Pons (tissue), 1 donor: ENCODE data around the gene TRIP10.

Experiments
- DNase-seq: peaks from one replicate; pipeline ENCODE4 v3.0.0-alpha.2; 2016; ENCODE audit warnings: low spot score

Gene TRIP10

GRCh38 chr19:6728346-6728745 lies 11.1 kb upstream of the TRIP10 start:
- peak; percentile 68 for DNase-seq

- DNase-seq = no peak
Measured at GRCh38 chr19:6729573-6730152, 9.8 kb upstream of the TRIP10 start.

GRCh38 chr19:6730153-6730804 lies 9.2 kb upstream of the TRIP10 start:
- peak; percentile 52 for DNase-seq

- no peak for DNase-seq
Measured at GRCh38 chr19:6730941-6731670, 8.4 kb upstream of the TRIP10 start.

GRCh38 chr19:6731822-6732221 lies 7.7 kb upstream of the TRIP10 start:
- DNase-seq = no peak

GRCh38 chr19:6732803-6733337 lies 6.6 kb upstream of the TRIP10 start:
- DNase-seq = no peak

- no peak for DNase-seq
Measured at GRCh38 chr19:6733338-6734095, 6.0 kb upstream of the TRIP10 start.

- no peak for DNase-seq
Measured at GRCh38 chr19:6734096-6734696, 5.3 kb upstream of the TRIP10 start.

- DNase-seq = no peak
Measured at GRCh38 chr19:6735181-6735911, 4.1 kb upstream of the TRIP10 start.

- DNase-seq = peak; percentile 77
Measured at GRCh38 chr19:6736169-6736916, 3.1 kb upstream of the TRIP10 start.

GRCh38 chr19:6736917-6737283 lies 2.6 kb upstream of the TRIP10 start:
- DNase-seq = no peak

- peak; percentile 100 for DNase-seq
Measured at GRCh38 chr19:6737284-6737872, 2.1 kb upstream of the TRIP10 start, which contains the start of gene GPR108. Gene GPR108, minus strand, starts transcription at chr19:6737580. Its CDS starts 4 bp downstream, at chr19:6737576.

- DNase-seq = peak; percentile 83
Measured at GRCh38 chr19:6737873-6738786, 1.4 kb upstream of the TRIP10 start.

GRCh38 chr19:6738787-6739389 lies 592 bp upstream of the TRIP10 start:
- no peak for DNase-seq

- no peak for DNase-seq
Measured at GRCh38 chr19:6739883-6740588, 556 bp downstream of the TRIP10 start.

- no peak for DNase-seq
Measured at GRCh38 chr19:6740589-6741343, 1.3 kb downstream of the TRIP10 start.

GRCh38 chr19:6743066-6743465 lies 3.6 kb downstream of the TRIP10 start:
- no peak for DNase-seq
